Right kidney (tissue), 1 donor: Measurements from ENCODE around the gene P3H2.
A peak's percentile ranks its signal among the peaks of the same experiment; 100 is the strongest.
"Not testable (repeated sequence)": the region's sequence is repeated elsewhere in the genome, so short reads cannot be mapped to it uniquely, and the experiment has no call there.

Experiments
- DNase-seq: peaks from one replicate; pipeline ENCODE4 v3.0.0-alpha.2; 2016

The P3H2 gene

DNA sequence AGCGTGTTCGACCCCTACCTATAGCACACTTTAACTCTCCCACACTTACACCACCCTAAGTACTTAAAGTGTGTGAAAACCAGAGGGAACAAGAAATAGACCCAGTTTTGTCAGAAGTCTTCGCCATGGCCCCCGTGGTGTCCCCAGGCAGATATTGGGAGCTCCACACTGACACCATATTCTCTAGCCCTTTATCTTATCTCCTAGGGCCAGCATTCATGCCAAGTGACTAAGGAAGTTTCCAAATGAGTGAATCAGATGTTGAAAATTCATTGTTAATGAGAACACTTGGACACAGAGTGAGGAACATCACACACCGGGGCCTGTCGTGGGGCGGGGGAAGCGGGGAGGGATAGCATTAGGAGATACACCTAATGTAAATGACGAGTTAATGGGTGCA, 31.8 kb downstream of the P3H2 start:
- no peak for DNase-seq

DNA sequence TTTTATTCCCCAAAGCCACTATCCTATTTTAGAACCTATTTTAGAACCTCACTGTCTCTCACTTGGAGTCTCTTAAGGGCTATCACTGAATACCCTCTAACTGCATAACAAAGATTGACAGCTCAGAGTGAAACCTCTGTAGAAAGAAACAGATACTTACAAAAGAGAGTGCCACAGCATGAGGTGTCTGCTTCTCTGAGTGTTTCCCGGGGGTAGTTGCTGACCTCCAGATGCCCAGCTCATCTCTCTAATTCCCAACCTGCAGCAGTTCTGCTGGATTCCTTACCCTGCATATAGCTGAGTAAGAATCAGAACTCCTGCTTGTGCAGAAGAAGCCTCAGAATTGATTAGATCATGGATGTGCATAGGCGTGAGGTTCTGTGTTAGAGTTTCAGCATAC, 34.5 kb downstream of the P3H2 start:
- no peak for DNase-seq

DNA sequence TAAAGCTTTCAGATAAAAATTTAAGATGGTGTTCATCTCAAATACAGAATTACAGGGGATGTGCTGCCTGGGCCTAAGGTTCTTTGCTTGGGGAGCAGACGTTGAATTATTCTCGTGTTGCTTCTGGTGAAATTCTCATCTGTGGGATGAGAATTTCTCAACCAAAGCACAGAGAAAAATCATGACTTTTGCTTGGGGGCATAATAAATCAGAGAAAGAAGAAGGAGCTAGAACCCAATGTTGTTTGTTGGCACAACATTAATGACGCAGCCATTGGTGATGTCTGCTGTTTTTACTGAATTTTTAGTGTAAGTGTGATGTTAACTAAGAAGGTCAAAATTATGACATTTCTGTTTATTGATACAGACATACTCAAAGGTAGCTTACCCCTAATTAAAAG, 35.7 kb downstream of the P3H2 start:
- no peak for DNase-seq

DNA sequence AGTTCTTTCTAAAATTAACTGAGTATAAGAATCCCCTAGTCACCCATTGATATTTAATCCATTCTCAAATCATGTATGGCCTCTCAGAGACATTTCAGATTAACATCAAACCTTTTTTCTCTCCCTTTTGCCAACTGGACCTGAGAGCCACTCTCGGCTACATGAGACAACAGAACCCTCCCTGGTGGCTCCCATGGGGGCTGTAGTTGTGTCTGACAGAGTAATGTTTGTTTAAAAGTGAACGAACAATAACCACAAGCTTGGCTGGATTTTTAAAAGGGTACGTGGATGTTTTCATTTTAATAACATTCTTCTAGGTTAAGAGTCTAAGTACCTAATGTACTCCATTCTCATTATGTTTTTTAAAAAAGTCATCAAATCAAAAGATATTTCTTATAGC, 37.1 kb downstream of the P3H2 start:
- no peak for DNase-seq

DNA sequence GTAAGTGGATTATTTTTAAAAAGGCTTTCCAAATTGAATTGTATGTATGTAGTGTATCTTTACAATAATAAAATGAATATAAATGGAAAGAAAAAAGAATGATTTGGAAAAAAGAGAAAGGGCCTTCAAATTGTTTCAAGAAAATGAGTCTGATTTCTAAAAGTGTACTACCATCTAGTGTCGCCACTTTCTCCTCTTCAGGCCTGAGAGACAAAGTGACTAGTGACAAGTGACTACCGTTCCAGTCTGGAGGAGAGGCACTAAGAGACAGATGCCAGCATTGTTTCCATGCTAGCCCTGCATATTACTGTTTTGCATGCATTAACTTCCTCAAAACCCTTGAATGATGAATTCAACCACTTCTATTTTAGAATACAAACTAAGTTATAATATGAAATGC, 39.3 kb downstream of the P3H2 start:
- DNase-seq: no peak

DNA sequence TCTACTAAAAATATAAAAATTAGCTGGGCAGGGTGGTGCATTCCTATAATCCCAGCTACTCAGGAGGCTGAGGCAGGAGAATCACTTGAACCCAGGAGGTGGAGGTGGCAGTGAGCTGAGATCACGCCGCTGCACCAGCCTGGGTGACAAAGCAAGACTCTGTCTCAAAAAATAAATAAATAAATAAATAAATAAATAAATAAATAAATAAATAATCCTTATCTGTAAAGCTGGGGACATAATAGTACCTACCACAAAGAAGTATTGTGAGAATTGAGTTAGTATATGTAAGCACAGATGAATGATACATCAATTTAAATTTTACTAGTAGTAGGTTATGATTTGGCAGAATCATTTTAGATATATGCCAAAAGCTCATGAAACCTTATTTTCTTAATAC, 41.5 kb downstream of the P3H2 start:
- not testable (repeated sequence) for DNase-seq

DNA sequence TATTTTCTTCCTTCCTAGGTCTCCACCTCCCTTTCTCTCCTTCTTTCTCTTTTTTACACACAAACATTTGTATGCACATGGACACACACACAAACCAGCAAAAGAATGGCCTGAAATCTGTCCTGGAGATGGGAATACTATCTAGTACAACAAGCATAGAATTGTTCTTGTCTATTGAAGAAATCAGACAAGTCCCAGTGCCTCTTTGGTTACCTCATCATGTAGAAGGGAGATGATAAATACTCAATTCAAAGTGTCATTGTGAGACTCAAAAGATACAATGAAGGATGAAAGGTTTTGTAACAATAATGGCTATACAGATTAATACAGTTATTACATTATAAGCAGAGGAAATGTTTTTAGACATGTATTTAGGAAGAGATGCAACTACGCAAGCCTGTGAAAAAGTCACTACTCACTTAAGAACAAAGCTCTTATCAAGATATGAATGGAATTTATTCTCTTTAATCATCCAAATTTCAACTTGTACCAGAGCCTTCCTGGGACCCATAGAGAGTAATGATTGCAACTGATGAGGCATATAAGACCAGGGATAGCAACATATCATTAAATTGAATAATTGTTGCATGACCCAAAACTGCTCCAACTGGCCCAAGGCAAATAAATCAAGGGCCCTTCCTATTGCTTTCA, 43.2 kb downstream of the P3H2 start:
- DNase-seq: no peak

DNA sequence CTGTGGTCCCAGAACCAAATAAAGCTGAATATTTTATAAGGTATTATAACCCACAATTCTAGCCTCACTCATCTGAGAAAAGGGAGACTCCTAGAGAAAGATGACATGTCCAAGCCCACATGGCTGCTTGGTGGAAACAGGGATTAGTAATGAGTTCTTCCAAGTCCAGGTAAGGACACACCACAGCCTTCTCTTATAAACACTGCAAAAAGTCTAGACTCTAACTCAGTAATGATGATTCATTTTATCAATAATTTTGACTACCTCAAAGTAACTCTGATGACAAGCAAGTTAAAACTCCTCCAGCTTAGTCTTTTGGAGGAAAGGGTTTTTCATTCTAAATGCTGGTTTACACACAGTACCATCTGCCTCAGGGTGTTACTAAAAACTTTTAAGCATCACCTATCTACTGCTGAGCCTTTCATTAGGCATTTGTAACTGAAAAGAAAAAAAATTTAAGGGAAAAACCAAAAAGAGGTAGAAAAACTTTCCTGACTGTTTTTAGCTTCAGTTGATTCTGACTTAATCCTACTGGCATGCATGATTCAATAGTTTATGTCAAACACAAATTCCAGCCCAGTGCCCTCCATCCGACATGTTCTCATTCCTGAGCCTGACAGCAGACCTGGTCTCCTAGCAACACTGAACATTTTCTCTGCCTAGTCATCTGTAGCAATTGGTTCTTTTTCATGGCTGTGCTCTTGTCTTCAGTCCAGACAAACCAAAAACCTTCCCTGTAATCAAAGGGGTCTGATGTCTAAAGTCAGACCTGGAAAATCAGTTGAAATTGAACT, 43.9 kb downstream of the P3H2 start:
- DNase-seq: peak; percentile 39

DNA sequence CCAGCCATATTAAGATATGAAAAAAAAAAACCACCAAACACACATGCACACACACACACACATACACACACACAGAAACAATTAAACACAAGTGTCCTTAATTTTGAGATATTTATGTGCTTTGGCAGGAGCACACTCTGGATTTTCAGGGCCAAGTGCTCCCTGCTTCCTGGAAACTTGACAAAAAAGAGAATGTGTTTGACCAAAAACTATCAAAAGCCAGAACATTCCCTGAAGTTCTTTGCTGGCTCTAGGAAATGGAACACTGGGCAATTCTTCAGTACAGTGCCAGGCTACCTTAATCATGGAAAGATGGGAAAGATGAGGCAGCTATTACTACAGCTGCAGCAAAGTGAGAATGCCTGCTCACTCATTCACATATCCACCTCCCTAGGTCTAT, 44.6 kb downstream of the P3H2 start:
- no peak for DNase-seq

DNA sequence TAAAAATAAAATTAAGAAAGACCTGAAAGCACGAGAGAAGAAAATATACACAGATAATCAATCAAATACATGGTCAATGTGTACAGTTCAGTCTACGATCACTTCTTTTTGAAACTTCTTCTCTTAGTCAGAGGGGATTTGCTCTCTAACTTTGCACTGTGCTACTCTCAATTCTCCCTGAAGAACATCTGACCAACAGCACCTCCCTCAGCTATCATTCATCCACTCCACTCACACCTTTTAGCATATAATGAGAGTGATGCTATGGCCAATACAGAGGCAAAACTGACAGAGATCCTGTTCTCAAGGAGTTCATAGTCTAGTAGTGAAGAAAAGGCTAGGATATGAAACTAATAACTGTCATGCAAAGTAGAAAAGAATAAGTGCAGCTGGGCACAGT, 45.9 kb downstream of the P3H2 start:
- no peak for DNase-seq

DNA sequence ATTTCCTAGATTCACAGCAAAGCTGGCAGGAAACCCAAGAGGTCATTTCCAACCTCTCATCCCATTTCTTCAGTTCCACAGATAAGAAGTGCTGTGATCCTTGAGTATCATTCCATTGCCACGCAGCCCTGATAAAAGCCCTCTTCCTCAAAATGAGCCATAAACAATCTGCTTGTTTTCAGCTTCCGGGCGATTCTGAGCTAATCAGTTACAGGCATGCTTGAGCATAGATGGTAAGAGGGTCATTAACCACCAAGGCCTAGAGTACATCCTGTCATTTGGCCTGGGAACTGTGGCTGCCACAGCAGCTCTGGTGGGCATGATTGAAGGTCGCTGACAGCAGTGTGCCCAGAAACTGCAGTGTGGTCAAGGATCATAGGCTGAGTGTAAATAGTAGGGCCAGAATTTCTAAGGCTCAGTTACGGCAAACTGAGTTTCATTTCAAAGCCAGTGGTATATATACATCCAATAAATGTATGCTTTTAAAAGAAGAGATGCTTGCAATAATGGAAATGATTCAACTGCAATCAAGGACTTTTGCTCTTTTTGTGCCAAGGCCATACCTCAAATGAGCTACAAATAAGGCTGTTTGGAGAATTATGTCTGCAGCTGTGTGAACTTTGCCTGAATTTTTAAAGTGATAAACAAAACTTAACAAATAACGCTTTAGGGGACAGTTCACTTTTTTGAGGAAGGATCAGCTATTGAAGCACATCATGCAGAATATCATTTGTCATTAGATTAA, 47.3 kb downstream of the P3H2 start:
- DNase-seq: peak; percentile 42

DNA sequence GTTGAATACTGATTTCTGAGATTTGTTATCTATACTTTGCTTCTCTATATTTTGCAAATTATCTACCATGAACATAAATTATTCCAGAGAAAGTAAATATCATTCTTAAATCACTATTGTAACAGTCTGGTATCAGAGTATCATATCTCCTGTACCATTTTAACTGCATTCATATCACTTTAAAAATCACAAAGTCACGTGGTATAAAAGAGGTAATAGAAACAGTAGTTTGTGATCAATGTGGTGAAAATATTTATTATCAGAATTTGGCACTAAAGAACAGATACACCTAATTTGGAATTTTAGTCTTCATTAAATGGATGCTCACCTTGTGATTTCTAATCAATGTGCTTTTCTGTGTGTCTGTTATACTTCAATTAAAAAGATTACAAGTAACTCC, 47.8 kb downstream of the P3H2 start:
- no peak for DNase-seq

DNA sequence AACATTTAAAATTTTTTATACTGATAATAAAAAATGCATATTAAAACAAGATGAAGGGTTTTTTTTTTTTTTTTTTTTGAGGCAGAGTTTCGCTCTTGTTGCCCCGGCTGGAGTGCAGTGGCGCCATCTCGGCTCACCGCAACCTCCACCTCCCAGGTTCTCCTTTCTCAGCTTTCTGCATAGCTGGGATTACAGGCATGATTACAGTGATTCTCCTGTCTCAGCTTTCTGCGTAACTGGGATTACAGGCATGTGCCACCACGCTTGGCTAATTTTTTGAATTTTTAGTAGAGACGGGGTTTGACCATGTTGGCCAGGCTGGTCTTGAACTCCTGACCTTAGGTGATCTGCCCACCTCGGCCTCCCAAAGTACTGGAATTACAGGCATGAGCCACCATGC, 48.8 kb downstream of the P3H2 start:
- DNase-seq: not testable (repeated sequence)

DNA sequence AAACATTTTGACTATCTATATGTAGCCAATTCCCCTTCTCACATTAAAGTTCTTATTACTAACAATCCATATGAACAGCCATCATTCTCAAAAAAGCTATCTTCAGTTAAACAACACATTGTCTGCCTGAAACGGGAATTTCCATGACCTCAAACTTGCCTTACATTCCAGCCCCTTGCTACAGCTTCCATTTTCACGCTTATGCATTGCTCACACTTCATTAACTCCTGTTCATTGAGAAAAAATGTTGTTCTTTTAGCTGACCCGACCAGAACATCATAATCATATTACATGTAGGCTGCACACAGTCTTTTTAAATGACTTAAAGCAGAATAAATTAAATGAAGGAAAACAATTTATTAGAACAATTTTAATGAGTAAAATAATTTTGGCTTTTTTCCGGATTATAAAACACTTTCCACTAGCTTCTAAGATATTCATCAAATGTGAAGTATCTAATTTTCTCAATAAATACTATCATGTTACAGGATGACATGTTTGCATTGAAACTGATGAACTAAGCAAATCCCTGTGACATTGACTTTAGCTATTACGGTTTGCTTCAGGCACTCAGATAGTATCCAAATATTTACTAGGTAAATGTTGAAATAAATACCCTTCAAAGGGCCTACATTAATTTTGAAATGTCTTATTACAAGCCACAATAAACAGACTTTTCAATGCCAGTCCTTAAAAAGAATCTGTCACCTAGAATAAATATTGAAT, 49.9 kb downstream of the P3H2 start:
- DNase-seq: no peak

DNA sequence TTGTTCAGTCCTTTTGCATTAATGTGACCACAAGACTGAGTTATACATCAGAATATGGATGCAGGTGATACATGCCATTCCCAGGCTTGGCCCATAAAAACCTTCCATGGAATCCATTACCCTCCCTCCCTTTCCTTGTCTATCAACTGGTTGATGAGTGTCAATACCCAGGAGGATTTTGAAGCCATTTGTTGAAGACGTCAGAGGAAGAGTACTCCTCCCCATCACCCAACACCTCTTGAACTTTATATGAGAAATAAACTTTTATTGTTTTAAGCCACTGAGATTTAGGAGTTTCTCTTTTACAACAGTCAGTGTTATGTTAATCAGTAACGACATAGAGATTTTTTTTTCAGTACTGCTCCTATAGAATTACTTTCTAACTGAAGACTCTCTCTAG, 55.5 kb downstream of the P3H2 start:
- DNase-seq: no peak

DNA sequence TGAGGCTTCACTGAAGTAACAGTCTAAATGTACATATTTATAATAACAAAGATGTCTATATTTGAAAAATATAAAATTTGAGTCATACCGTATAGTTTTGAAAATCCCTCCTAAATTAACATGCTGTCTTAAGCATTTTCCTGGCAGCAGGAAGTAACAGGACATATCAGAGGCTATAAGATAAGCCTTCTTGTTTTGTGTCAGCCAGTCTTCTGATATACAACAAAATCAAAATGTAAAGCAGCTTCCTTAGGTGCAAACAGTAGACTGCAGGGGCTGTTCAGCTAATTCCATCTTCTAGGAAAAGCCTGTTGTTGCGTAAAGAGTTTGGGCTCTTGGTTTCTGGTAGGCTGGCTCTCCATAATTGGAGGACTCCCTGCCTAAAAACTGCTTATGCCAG, 56.0 kb downstream of the P3H2 start:
- DNase-seq: no peak

DNA sequence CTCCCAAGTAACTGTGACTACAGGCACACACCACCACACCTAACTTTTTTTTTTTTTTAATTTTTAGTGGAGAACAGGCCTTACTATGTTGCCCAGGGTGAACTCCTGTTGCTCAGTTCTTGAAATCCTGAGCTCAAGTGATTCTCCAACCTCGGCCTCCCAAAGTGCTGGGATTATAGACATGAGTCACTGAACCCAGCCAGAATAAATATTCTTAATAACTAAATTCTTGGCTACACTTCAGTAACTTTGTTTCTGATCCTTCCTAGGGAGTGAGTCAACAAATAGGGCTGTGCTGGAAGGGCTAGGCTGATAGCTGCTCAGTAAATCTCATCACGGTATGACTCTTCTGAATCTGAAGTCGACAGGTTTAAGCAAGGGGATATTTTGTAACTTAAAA, 56.6 kb downstream of the P3H2 start:
- no peak for DNase-seq

DNA sequence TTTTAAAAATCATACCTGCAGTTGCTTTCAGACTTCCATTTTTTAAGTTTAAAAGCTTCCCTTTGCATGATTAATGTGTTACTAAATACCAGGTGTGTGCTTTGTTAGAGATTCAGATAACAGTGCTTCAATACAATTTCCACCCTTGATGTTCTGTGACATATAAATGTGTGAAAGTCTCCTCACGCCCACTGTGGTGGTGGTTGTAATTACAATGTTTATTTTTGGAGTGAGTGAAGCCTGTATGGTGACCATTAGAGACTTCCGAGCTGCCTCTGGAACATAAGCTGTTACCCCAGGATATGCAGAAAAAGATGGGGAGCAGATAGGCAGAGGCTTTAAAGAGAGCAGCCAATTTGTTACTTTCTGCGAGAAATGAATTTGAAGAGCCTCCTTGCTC, 57.2 kb downstream of the P3H2 start:
- DNase-seq: no peak

DNA sequence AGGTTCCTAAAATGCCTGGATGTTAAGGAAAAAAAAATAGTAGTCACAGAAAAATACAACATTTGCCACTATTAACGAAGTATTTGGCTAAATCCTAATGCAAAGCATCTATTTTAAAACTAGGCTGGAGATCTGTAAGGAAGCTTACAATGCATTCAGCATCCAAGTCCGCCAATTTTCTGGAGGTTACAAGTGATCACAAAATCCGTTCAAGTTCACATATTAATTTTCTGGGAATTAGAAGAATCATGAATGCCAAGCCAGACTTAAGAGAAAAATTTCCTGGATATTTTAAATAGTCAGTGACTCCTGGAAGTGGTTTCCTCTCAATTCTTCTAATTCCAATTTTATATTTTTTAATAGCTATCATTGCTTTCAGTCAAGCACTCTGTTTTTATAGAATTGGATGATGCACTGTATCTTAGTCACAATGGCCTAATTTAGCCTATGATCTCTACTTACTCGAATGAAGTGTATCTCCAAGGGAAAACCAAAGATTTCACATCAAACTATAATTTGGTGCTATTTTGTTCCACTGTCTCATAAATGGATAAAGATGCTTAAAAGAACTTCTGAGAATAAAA, 60.4 kb downstream of the P3H2 start:
- no peak for DNase-seq

DNA sequence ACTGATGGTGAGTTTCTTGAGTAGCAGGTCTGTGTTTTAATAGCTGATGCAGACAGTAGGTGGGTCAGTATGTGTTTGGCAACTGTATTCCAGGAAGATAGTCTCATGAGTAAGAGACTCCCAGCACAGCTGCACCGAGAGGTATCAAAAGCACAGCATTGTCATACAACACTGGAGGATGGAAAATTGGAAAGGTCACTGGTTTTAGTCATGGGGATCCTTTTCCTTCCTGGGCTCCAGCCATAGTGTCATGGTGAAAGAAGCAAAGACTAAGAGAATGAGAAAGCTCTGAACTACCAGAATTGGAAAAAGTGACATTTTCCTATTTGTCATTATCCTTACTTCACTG, 61.5 kb downstream of the P3H2 start:
- DNase-seq: no peak

DNA sequence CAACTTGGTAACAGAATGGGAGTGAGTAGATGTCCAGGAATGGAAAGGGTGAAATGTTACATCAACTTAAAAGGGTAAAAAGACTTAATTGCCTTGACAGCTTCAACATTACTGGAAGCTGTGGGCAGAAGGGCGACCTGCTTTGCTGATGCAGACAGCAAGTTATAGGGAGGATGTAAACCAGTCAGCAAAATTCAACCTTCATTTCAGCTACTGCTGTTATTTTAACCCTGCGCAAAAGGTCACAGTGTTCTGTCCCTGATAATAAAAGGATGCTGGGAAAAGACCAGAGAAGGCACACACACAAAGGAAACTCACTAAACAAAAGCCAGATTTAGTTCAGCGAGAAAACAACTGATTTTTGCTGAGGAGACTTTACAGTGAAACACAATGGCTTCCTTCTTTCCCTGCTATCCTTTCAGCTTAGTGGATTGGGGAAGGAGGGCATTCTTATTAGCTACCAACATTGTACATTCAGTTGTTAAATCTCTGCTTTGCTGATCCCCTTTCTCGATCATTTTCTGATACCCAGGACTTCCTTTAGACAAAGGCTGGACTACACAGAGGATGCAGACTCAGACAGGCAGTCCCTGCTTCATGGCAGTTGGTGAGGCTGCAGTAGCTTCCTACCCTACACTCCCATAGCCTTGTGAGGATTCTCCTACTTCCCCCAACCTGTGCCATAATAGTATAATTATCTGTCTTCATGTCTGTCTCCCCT, 62.0 kb downstream of the P3H2 start:
- peak; percentile 47 for DNase-seq

DNA sequence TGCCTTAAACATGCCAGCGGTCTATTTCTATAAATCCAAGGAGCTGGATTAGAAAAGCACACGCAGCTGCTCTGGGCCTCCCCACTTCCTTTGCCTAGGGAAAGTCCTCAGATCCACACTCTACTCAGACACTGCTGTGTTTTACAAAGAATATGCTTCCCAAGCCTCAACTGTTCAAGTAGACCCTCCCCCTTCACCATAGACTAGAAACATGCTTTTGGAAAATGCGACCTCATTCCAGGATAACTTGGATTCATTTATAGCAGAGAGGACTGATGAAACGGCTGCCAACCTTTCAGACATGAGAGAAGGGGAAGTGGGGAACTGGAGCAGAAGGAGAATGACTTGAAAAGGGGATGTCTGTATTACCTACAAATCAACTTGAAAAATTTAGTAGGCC, 64.0 kb downstream of the P3H2 start:
- DNase-seq: no peak
